H9 (cell line): Measurements from ENCODE around the gene LYRM2. TPM values are rescaled to one million over a fixed set of nuclear protein-coding genes. Genes with fewer than 3 reads are reported as not detected.

Source experiments
- DNase-seq: peaks from one replicate; pipeline ENCODE4 v3.0.0-alpha.2; 2017
- H2AFZ ChIP-seq: one replicate; pipeline ENCODE4 v1.6.1; 2013; ENCODE audit warnings: mild to moderate bottlenecking, low read length, control low read depth, moderate library complexity
- H2AK5ac ChIP-seq: 2 replicates; pipeline ENCODE4 v1.6.1; 2013; ENCODE audit warnings: low read length, control low read depth, mixed read lengths; ENCODE audit not compliant: insufficient read length
- H2BK120ac ChIP-seq: one replicate; pipeline ENCODE4 v1.6.1; 2013; ENCODE audit warnings: low read depth, mild to moderate bottlenecking, low read length, control low read depth, inconsistent platforms; ENCODE audit not compliant: poor library complexity, severe bottlenecking
- H2BK12ac ChIP-seq: 2 replicates; pipeline ENCODE4 v1.6.1; 2013; ENCODE audit warnings: low read length, control low read depth, mixed read lengths, low read depth; ENCODE audit not compliant: insufficient read length
- H2BK15ac ChIP-seq: 2 replicates; pipeline ENCODE4 v1.6.1; 2013; ENCODE audit warnings: low read depth, low read length, control low read depth
- H2BK20ac ChIP-seq: one replicate; pipeline ENCODE4 v1.6.1; 2013; ENCODE audit warnings: low read depth, mild to moderate bottlenecking, low read length, control low read depth, inconsistent platforms; ENCODE audit not compliant: poor library complexity, severe bottlenecking
- H2BK5ac ChIP-seq: 2 replicates; pipeline ENCODE4 v1.6.1; 2013; ENCODE audit warnings: low read length, control low read depth, mixed read lengths; ENCODE audit not compliant: insufficient read length
- H3K14ac ChIP-seq: 2 replicates; pipeline ENCODE4 v1.6.1; 2013; ENCODE audit warnings: low read length, control low read depth; ENCODE audit not compliant: insufficient read depth
- H3K18ac ChIP-seq: 2 replicates; pipeline ENCODE4 v1.6.1; 2013; ENCODE audit warnings: low read depth, mild to moderate bottlenecking, mixed read lengths, low read length, control low read depth; ENCODE audit not compliant: insufficient read length
- H3K23ac ChIP-seq: 2 replicates; pipeline ENCODE4 v1.6.1; 2013; ENCODE audit warnings: low read length, control low read depth, mixed read lengths, low read depth; ENCODE audit not compliant: insufficient read length
- H3K23me2 ChIP-seq: 2 replicates; pipeline ENCODE4 v1.6.1; 2013; ENCODE audit warnings: low read depth, mild to moderate bottlenecking, mixed read lengths, low read length, control low read depth; ENCODE audit not compliant: insufficient read length, poor library complexity, severe bottlenecking
- H3K27ac ChIP-seq: 2 replicates; pipeline ENCODE4 v1.5.1; 2013; ENCODE audit warnings: low read length, control low read depth, mixed read lengths, low read depth; ENCODE audit not compliant: insufficient read length
- H3K27me3 ChIP-seq: 2 replicates; pipeline ENCODE4 v1.6.1; 2013; ENCODE audit warnings: low read length, control low read depth, inconsistent platforms; ENCODE audit not compliant: insufficient read depth
- H3K4ac ChIP-seq: 2 replicates; pipeline ENCODE4 v1.6.1; 2013; ENCODE audit warnings: low read depth, mild to moderate bottlenecking, control low read depth, inconsistent platforms, low read length, moderate library complexity
- H3K4me1 ChIP-seq: 2 replicates; pipeline ENCODE4 v1.6.1; 2013; ENCODE audit warnings: low read length, control low read depth, inconsistent platforms; ENCODE audit not compliant: insufficient read depth
- H3K4me2 ChIP-seq: 2 replicates; pipeline ENCODE4 v1.6.1; 2013; ENCODE audit warnings: low read length, control low read depth, mixed read lengths; ENCODE audit not compliant: insufficient read length, insufficient read depth
- H3K56ac ChIP-seq: 2 replicates; pipeline ENCODE4 v1.6.1; 2013; ENCODE audit warnings: low read depth, mild to moderate bottlenecking, mixed read lengths, low read length, control low read depth; ENCODE audit not compliant: insufficient read length
- H3K79me1 ChIP-seq: 2 replicates; pipeline ENCODE4 v1.6.1; 2013; ENCODE audit warnings: low read depth, mild to moderate bottlenecking, moderate library complexity, low read length, control low read depth, inconsistent platforms; ENCODE audit not compliant: insufficient read depth, poor library complexity, severe bottlenecking
- H3K79me2 ChIP-seq: 2 replicates; pipeline ENCODE4 v1.6.1; 2013; ENCODE audit warnings: low read length, control low read depth, inconsistent platforms; ENCODE audit not compliant: insufficient read depth
- H3K9ac ChIP-seq: 2 replicates; pipeline ENCODE4 v1.6.1; 2013; ENCODE audit warnings: low read length, control low read depth, mixed read lengths; ENCODE audit not compliant: insufficient read length; ENCODE audit errors: extremely low read depth
- H3K9me3 ChIP-seq: one replicate; pipeline ENCODE4 v1.6.1; 2013; ENCODE audit warnings: low read depth, low read length, inconsistent platforms; ENCODE audit not compliant: control insufficient read depth
- H3T11ph ChIP-seq: one replicate; pipeline ENCODE4 v1.6.1; 2013; ENCODE audit warnings: mild to moderate bottlenecking, low read length, control low read depth, inconsistent platforms
- H4K20me1 ChIP-seq: one replicate; pipeline ENCODE4 v1.6.1; 2013; ENCODE audit not compliant: control insufficient read depth, insufficient read length, insufficient read depth
- H4K5ac ChIP-seq: 2 replicates; pipeline ENCODE4 v1.6.1; 2013; ENCODE audit warnings: low read depth, mild to moderate bottlenecking, mixed read lengths, low read length, control low read depth; ENCODE audit not compliant: insufficient read length
- H4K8ac ChIP-seq: replicated peaks from 2 replicates; pipeline ENCODE4 v1.6.1; 2013; ENCODE audit warnings: low read length, control low read depth, mixed read lengths, low read depth; ENCODE audit not compliant: insufficient read length
- H4K91ac ChIP-seq: 2 replicates; pipeline ENCODE4 v1.6.1; 2013; ENCODE audit warnings: low read depth, mild to moderate bottlenecking, moderate library complexity, mixed read lengths, low read length, control low read depth; ENCODE audit not compliant: insufficient read length
- H3K27ac Mint-ChIP-seq, 3 experiments: 2 replicates in 2 of 3; 3 replicates in 1 of 3; pipeline ENCODE4 v1.8.0; 2020 to 2021; ENCODE audit warnings: mixed read lengths in 3 of 3, mild to moderate bottlenecking in 1 of 3, moderate library complexity in 1 of 3
- H3K27me3 Mint-ChIP-seq: 2 replicates; pipeline ENCODE4 v1.8.0; 2021; ENCODE audit warnings: low read depth, mild to moderate bottlenecking, moderate library complexity, mixed read lengths
- H3K36me3 Mint-ChIP-seq, 3 experiments: 2 replicates in 2 of 3; 3 replicates in 1 of 3; pipeline ENCODE4 v1.8.0; 2020 to 2021; ENCODE audit warnings: low read depth in 3 of 3, mixed read lengths in 3 of 3; ENCODE audit not compliant: insufficient read depth in 1 of 3
- H3K4me1 Mint-ChIP-seq, 2 experiments: 2 replicates each; pipeline ENCODE4 v1.8.0; 2020; ENCODE audit warnings: mixed read lengths in 2 of 2
- H3K4me3 Mint-ChIP-seq, 2 experiments: 2 replicates in 1 of 2; 3 replicates in 1 of 2; pipeline ENCODE4 v1.8.0; 2020 to 2021; ENCODE audit warnings: mild to moderate bottlenecking in 2 of 2, mixed read lengths in 2 of 2, moderate library complexity in 1 of 2
- H3K9me3 Mint-ChIP-seq, 2 experiments: 2 replicates in 1 of 2; 3 replicates in 1 of 2; pipeline ENCODE4 v1.8.0; 2020; ENCODE audit warnings: mild to moderate bottlenecking in 2 of 2, mixed read lengths in 2 of 2, moderate library complexity in 1 of 2
- WGBS: extraction: QIAGEN DNeasy Blood & Tissue Kit; methylation state at CpG from one replicate; pipeline ENCODE4 v1.1.7; 2013; ENCODE audit warnings: missing lambda C conversion rate, low lambda C conversion rate, mixed read lengths; ENCODE audit not compliant: insufficient read length; ENCODE audit errors: extremely low coverage; 5-methylcytosine and 5-hydroxymethylcytosine counted together
- total RNA-seq: library from RNA; stranded (reverse); gene quantifications from 2 replicates; pipeline ENCODE4 v1.2.1, GENCODE V29; 2021
- TF ChIP-seq, protein P1 (sequence below): fragments of 200-600 bp; sonication (generic); conservative IDR thresholded peaks from 3 replicates; pipeline ENCODE4 v1.8.0; 2021; ENCODE audit warnings: antibody characterized with exemption, mild to moderate bottlenecking

LYRM2 gene
- total RNA-seq, 1 experiment from 2014 or later = 29.8 TPM

DNA sequence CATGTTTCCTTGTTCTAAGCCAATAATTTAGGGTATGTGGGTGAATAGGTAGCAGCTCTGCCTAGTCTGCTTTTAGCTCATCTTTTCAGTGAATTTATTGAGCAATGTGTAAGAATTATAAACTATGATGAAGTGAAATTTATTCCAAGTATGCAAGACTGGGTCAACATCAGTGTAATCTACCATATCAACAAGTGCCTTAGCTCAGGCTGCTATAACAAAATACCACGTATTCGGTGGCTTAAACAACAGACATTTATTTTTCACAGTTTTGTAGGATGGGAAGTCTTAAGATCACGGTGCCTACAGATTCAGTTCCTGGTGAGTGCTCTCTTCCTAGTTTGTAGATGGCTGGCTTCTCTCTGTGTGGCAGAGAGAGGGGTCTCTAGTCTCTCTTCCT, 54.0 kb downstream of the LYRM2 start:
- no peak overlapping the region for H3K27ac ChIP-seq
- TF ChIP-seq, protein P1, sequence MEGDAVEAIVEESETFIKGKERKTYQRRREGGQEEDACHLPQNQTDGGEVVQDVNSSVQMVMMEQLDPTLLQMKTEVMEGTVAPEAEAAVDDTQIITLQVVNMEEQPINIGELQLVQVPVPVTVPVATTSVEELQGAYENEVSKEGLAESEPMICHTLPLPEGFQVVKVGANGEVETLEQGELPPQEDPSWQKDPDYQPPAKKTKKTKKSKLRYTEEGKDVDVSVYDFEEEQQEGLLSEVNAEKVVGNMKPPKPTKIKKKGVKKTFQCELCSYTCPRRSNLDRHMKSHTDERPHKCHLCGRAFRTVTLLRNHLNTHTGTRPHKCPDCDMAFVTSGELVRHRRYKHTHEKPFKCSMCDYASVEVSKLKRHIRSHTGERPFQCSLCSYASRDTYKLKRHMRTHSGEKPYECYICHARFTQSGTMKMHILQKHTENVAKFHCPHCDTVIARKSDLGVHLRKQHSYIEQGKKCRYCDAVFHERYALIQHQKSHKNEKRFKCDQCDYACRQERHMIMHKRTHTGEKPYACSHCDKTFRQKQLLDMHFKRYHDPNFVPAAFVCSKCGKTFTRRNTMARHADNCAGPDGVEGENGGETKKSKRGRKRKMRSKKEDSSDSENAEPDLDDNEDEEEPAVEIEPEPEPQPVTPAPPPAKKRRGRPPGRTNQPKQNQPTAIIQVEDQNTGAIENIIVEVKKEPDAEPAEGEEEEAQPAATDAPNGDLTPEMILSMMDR = no peak
- H3K14ac ChIP-seq = no peak overlapping the region
- H3K4me3 Mint-ChIP-seq = no peak overlapping the region
- no peaks in the 10 kb centered on the region for H3K79me1 ChIP-seq
- no peaks in the 10 kb centered on the region for H4K20me1 ChIP-seq
- no peak overlapping the region for H2BK15ac ChIP-seq
- H3K9me3 ChIP-seq = no peaks in the 10 kb centered on the region
- peaks cover 10 to 22% of the 10 kb centered on the region in 2 experiments for H3K4me1 Mint-ChIP-seq
- no peak overlapping the region for H2AK5ac ChIP-seq
- WGBS = no CpG with 5 or more reads among the region's 3 CpGs
- peaks cover 2% of the 10 kb centered on the region; the same call in 1 of the 2 replicates for H3K4me1 ChIP-seq
- H3K23ac ChIP-seq = no peak overlapping the region
- H3K56ac ChIP-seq = no peak overlapping the region
- no peaks in the 10 kb centered on the region for H3K27me3 ChIP-seq
- H3K18ac ChIP-seq = no peak overlapping the region
- H2BK20ac ChIP-seq = no peak overlapping the region
- no peak overlapping the region for H4K8ac ChIP-seq
- H2BK5ac ChIP-seq = no peak overlapping the region
- no peaks in the 10 kb centered on the region for H3K36me3 Mint-ChIP-seq
- no peaks in the 10 kb centered on the region for H3K9me3 Mint-ChIP-seq
- no peak for DNase-seq
- H2AFZ ChIP-seq = no peak overlapping the region
- no peak overlapping the region for H3T11ph ChIP-seq
- H3K4me2 ChIP-seq = no peak overlapping the region
- no peak overlapping the region for H3K4ac ChIP-seq
- H3K23me2 ChIP-seq = no peaks in the 10 kb centered on the region
- H3K27me3 Mint-ChIP-seq = no peaks in the 10 kb centered on the region
- H2BK120ac ChIP-seq = no peak overlapping the region
- no peak overlapping the region for H3K9ac ChIP-seq
- H3K79me2 ChIP-seq = no peaks in the 10 kb centered on the region
- no peak overlapping the region for H4K5ac ChIP-seq
- no peak overlapping the region for H3K27ac Mint-ChIP-seq
- no peak overlapping the region for H2BK12ac ChIP-seq
- H4K91ac ChIP-seq = no peak overlapping the region
